Epithelial cell of proximal tubule (primary cell): ENCODE results near the gene CDKN2AIP. TPM values are rescaled to one million over a fixed set of nuclear protein-coding genes. Genes with fewer than 3 reads are reported as not detected.
"Not testable (repeated sequence)": the region's sequence is repeated elsewhere in the genome, so short reads cannot be mapped to it uniquely, and the experiment has no call there.

Source experiments
- DNase-seq: peaks from one replicate; pipeline ENCODE4 v3.0.0-alpha.2; 2011; ENCODE audit warnings: low read depth
- H3K4me3 ChIP-seq: 2 replicates; pipeline ENCODE4 v1.5.1; 2011; ENCODE audit warnings: low read depth, mild to moderate bottlenecking, low read length
- total RNA-seq: library from RNA; depleted of rRNA; stranded (reverse); fragments of >200 nt; gene quantifications from 2 replicates; pipeline ENCODE4 v1.2.3, GENCODE V29; 2015
- TF ChIP-seq, protein P1 (sequence below): conservative IDR thresholded peaks from 2 replicates; pipeline ENCODE4 v1.5.1; 2012; ENCODE audit warnings: low read depth, mild to moderate bottlenecking, low read length

Gene CDKN2AIP
- total RNA-seq, 1 donor from 2014 or later, result 25.5 TPM

DNA sequence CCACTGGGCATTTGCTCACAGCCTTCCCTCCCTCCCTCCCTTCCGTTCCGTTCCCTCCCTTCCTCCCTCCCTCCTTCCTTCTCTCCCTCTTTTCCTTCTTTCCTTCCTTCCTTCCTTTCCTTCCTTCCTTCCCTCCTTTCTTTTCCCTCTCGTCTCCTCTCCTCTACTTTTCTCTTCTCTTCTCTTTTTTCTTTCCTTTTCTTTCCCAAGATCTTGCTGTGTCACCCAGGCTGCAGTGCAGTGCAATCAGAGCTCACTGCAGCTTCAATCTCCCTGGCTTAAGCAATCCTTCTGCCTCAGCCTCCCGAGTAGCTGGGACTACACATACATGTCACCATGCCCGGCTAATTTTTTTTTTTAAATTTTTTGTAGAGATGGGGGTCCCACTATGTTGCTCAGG is 33.7 kb downstream of the CDKN2AIP start:
- TF ChIP-seq, protein P1, sequence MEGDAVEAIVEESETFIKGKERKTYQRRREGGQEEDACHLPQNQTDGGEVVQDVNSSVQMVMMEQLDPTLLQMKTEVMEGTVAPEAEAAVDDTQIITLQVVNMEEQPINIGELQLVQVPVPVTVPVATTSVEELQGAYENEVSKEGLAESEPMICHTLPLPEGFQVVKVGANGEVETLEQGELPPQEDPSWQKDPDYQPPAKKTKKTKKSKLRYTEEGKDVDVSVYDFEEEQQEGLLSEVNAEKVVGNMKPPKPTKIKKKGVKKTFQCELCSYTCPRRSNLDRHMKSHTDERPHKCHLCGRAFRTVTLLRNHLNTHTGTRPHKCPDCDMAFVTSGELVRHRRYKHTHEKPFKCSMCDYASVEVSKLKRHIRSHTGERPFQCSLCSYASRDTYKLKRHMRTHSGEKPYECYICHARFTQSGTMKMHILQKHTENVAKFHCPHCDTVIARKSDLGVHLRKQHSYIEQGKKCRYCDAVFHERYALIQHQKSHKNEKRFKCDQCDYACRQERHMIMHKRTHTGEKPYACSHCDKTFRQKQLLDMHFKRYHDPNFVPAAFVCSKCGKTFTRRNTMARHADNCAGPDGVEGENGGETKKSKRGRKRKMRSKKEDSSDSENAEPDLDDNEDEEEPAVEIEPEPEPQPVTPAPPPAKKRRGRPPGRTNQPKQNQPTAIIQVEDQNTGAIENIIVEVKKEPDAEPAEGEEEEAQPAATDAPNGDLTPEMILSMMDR, result no peak
- no peak for DNase-seq
- no peak overlapping the region for H3K4me3 ChIP-seq

DNA sequence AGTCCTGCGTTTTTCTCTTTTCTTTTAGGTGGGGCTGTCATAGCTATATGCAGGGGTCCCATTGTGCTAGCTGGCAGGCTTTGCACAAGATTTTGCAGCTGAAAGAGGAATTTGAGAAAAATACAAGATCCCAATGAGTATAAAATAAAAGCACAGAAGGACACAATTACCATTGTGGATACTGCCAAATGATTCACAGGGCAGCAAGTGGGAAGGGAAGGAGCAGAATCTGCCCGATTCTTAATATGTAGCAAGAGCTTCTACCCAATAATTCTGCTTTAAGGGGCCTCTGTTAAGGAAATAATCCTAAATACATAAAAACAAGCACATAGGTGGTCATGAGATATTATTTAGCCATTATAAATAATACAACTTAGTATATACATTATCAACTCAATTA is 34.5 kb downstream of the CDKN2AIP start:
- no peak for DNase-seq
- TF ChIP-seq, protein P1, result no peak
- no peak overlapping the region for H3K4me3 ChIP-seq

DNA sequence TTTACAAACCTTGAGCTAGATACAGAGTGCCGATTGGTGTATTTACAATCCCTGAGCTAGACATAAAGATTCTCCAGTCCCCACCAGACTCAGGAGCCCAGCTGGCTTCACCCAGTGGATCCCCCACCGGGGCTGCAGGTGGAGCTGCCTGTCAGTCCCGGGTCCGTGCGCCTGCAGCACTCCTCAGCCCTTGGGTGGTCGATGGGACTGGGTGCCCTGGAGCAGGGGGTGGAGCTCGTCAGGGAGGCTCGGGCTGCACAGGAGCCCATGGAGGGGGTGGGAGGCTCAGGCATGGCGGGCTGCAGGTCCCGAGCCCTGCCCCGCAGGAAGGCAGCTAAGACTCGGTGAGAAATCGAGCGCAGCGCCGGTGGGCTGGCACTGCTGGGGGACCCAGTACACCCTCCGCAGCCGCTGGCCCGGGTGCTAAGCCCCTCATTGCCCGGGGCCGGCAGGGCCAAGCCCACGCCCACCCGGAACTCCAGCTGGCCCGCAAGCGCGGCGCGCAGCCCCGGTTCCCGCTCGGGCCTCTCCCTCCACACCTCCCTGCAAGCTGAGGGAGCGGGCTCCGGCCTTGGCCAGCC is 38.2 kb downstream of the CDKN2AIP start:
- not testable (repeated sequence) for H3K4me3 ChIP-seq, DNase-seq

DNA sequence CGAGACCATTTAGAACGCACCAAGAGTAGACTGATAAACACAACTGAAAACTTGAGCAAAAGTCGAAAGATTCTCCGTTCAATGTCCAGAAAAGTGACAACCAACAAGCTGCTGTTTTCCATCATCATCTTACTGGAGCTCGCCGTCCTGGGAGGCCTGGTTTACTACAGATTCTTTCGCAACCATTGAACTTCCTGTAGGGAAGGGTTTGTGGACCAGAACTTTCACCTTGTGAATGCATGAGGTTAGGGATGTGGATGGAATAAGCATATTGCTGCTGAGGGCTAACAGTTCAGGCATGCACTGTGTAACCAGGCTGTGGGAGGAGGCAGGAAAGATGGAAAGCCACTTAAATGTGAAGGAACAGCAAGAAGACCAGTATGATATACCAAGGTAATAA is 39.6 kb downstream of the CDKN2AIP start:
- TF ChIP-seq, protein P1, result no peak
- DNase-seq, result no peak
- H3K4me3 ChIP-seq, result no peak overlapping the region

DNA sequence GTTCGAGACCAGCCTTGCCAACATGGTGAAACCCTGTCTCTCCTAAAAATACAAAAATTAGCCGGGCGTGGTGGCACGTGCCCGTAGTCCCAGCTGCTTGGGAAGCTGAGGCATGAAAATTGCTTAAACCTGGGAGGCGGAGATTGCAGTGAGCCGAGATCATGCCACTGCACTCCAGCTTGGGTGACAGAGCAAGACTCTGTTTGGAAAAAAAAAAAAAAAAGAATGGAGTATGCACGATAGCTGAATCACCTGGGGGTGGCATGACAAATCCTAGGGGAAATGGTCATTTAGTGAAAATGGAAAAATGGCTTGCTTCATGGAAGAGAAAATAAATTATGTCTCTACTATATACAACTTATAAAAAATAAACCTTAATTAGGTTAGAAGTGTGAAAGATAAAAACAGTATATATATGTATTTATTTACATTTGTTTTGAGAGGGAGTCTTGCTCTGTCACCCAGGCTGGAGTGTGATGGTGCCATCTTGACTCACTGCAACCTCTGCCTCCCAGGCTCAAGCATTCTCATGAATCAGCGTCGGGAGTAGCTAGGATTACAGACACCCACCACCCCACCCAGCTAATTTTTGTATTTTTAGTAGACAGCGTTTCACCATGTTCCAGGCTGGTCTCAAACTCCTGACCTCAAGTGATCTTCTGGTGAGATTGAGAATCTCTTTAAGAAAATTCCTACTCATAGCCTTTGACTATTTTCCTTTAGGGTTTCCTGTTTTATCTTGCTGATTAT is 41.1 kb downstream of the CDKN2AIP start:
- no peak for DNase-seq
- TF ChIP-seq, protein P1, result no peak
- no peak overlapping the region for H3K4me3 ChIP-seq

DNA sequence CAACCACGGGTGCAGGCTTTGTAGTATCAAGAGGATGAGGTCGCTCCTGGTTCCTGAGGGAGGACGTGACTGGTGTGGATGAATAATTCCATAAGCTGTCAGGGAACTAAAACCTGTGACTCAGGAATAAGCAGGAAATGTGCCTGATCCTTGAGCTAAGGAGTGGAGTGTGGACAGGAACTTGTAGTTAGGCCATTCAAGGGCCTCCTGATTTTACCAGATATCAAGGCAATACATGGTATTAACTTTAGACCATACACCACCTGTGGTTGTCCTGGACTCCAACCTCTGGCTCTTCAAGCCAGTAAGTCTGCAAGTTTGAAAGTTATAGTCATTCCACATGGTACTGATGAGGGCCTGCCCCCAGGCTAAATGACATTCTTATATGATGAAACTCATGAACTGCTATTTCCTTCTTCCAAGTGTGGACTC is 48.4 kb downstream of the CDKN2AIP start:
- no peak for DNase-seq
- H3K4me3 ChIP-seq, result no peak overlapping the region
- TF ChIP-seq, protein P1, result no peak

DNA sequence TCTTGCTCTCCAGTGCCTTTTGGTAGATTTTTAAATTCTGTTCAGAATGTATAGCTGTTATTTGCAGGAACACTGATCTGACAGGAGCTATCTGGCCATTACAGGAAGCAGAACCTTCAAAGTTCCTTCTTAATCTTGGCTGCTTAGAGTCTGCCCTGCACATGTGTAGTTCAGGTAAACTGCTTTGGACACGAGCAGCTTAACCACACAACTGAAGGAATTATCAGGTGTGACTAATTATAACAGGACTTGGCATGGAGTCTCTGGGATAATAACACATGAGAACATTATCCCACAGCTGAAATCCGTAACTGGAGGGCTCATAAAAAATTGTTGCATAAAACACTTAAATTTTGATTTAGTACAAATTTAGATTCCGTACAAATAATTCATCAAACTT is 48.8 kb downstream of the CDKN2AIP start:
- H3K4me3 ChIP-seq, result no peak overlapping the region

More for the DNA sequence above, 48.8 kb downstream of the CDKN2AIP start:
- TF ChIP-seq, protein P1, result no peak
- no peak for DNase-seq
